Fibroblast of lung (primary cell): ENCODE measurements around the gene CD86. TPM values are rescaled to one million over a fixed set of nuclear protein-coding genes. Genes with fewer than 3 reads are reported as not detected.

Source experiments
- DNase-seq, 2 donors: peaks; one replicate each; pipeline versions ENCODE4 v3.0.0 to v3.0.0-alpha.2; 2010; ENCODE audit warnings: low read depth in 2 of 2
- H2AFZ ChIP-seq: 2 replicates; pipeline ENCODE4 v1.5.1; 2012; ENCODE audit warnings: low read length, control low read depth, inconsistent platforms
- H3K27ac ChIP-seq: 2 replicates; pipeline ENCODE4 v1.5.1; 2011; ENCODE audit warnings: low read length, control low read depth; ENCODE audit not compliant: insufficient read depth
- H3K27me3 ChIP-seq: 2 replicates; pipeline ENCODE4 v1.5.1; 2011; ENCODE audit warnings: mild to moderate bottlenecking, low read length; ENCODE audit not compliant: control insufficient read depth, insufficient read depth
- H3K36me3 ChIP-seq: 2 replicates; pipeline ENCODE4 v1.5.1; 2011; ENCODE audit warnings: low read length; ENCODE audit not compliant: control insufficient read depth, insufficient read depth
- H3K4me1 ChIP-seq: 2 replicates; pipeline ENCODE4 v1.5.1; 2011; ENCODE audit warnings: low read length; ENCODE audit not compliant: control insufficient read depth, insufficient read depth; ENCODE audit errors: extremely low read depth
- H3K4me2 ChIP-seq: 2 replicates; pipeline ENCODE4 v1.5.1; 2011; ENCODE audit warnings: low read length, control low read depth; ENCODE audit not compliant: insufficient read depth; ENCODE audit errors: extremely low read depth
- H3K4me3 ChIP-seq, 4 experiments: fragments of 200-600 bp in 1 of 4; sonication (generic) in 1 of 4; replicated peaks in 1 of 4; 2 replicates each; pipeline ENCODE4 v1.5.1; 2011 to 2016; ENCODE audit warnings: low read length in 4 of 4, low read depth in 3 of 4, mild to moderate bottlenecking in 3 of 4, control low read depth in 2 of 4, inconsistent platforms in 1 of 4, mixed read lengths in 1 of 4; ENCODE audit not compliant: insufficient read depth in 1 of 4; ENCODE audit errors: control extremely low read depth in 1 of 4
- H3K79me2 ChIP-seq: 2 replicates; pipeline ENCODE4 v1.5.1; 2012; ENCODE audit warnings: mild to moderate bottlenecking, low read length, inconsistent platforms; ENCODE audit not compliant: control insufficient read depth, insufficient read depth
- H3K9ac ChIP-seq: 2 replicates; pipeline ENCODE4 v1.5.1; 2011; ENCODE audit warnings: mild to moderate bottlenecking, low read length, control low read depth; ENCODE audit not compliant: insufficient read depth
- H3K9me3 ChIP-seq: 2 replicates; pipeline ENCODE4 v1.5.1; 2012; ENCODE audit warnings: low read depth, low read length; ENCODE audit not compliant: control insufficient read depth, insufficient read depth
- H4K20me1 ChIP-seq: 2 replicates; pipeline ENCODE4 v1.5.1; 2011; ENCODE audit warnings: low read length; ENCODE audit not compliant: control insufficient read depth, insufficient read depth; ENCODE audit errors: extremely low read depth
- CTCF ChIP-seq, 2 donors: IDR thresholded peaks in 1 of 2; conservative IDR thresholded peaks in 1 of 2; 1 replicate in 1 of 2; 2 replicates in 1 of 2; pipeline ENCODE4 v1.5.1; 2011 to 2012; ENCODE audit warnings: low read length in 2 of 2, control low read depth in 1 of 2, inconsistent platforms in 1 of 2, low read depth in 1 of 2, mild to moderate bottlenecking in 1 of 2
- EZH2 ChIP-seq: IDR thresholded peaks from 2 replicates; pipeline ENCODE4 v1.5.1; 2012; ENCODE audit warnings: low read length, control low read depth, mild to moderate bottlenecking; ENCODE audit errors: missing control alignments
- polyA plus RNA-seq, 2 donors: library from polyadenylated mRNA; depleted of rRNA in 1 of 2; stranded (reverse) in 1 of 2; unstranded in 1 of 2; fragments of >200 nt; gene quantifications; 2 replicates each; pipeline ENCODE4 v1.2.1, GENCODE V29; 2011 to 2012; ENCODE audit warnings: missing spikeins in 1 of 2
- total RNA-seq: library from RNA; depleted of rRNA; stranded (reverse); fragments of >200 nt; gene quantifications from 2 replicates; pipeline ENCODE4 v1.2.1, GENCODE V29; 2014

CD86 gene
- total and polyA plus RNA-seq, 2 donors (not counting 1 experiment from before 2014, with no cell fraction given) = not detected

- Histone ChIP-seq H3K9me3 (no peaks in the 10 kb centered on the region), H3K36me3 (no peaks in the 10 kb centered on the region), H3K4me2 (no peak overlapping the region), H3K4me3 (no peak overlapping the region), H3K27me3 (no peaks in the 10 kb centered on the region), H3K79me2 (no peaks in the 10 kb centered on the region), H3K9ac (no peak overlapping the region), H3K27ac (no peak overlapping the region), H3K4me1 (no peaks in the 10 kb centered on the region), H2AFZ (no peak overlapping the region), H4K20me1 (no peaks in the 10 kb centered on the region)
- TF ChIP-seq CTCF (conservative IDR thresholded peaks at IDR 0.05 in 1 of 2, IDR thresholded peaks at IDR 0.05 in 1 of 2; ENCODE audit: low read depth in 1 of 2, low read length in 2 of 2) (no peak), EZH2 (no peak)
- DNase-seq = no peak
These were observed 5.0 kb downstream of the CD86 start for GRCh38 chr3:122060040-122060698.

GRCh38 chr3:122063908-122064307 is 8.7 kb downstream of the CD86 start:
- Histone ChIP-seq H3K27me3 (no peaks in the 10 kb centered on the region), H3K79me2 (no peaks in the 10 kb centered on the region), H3K27ac (no peak overlapping the region), H3K4me1 (no peaks in the 10 kb centered on the region), H2AFZ (no peak overlapping the region), H4K20me1 (no peaks in the 10 kb centered on the region), H3K36me3 (no peaks in the 10 kb centered on the region), H3K4me3 (no peak overlapping the region), H3K9me3 (no peaks in the 10 kb centered on the region), H3K4me2 (no peak overlapping the region), H3K9ac (no peak overlapping the region)
- DNase-seq = no peak
- TF ChIP-seq CTCF (conservative IDR thresholded peaks at IDR 0.05 in 1 of 2, IDR thresholded peaks at IDR 0.05 in 1 of 2; ENCODE audit: low read depth in 1 of 2, low read length in 2 of 2) (no peak), EZH2 (no peak)

- Histone ChIP-seq H4K20me1 (no peaks in the 10 kb centered on the region), H2AFZ (no peak overlapping the region), H3K79me2 (no peaks in the 10 kb centered on the region), H3K4me1 (no peaks in the 10 kb centered on the region), H3K27me3 (no peaks in the 10 kb centered on the region), H3K9me3 (no peaks in the 10 kb centered on the region), H3K4me2 (no peak overlapping the region), H3K9ac (no peak overlapping the region), H3K4me3 (no peak overlapping the region), H3K36me3 (no peaks in the 10 kb centered on the region), H3K27ac (no peak overlapping the region)
- TF ChIP-seq EZH2 (no peak), CTCF (conservative IDR thresholded peaks at IDR 0.05 in 1 of 2, IDR thresholded peaks at IDR 0.05 in 1 of 2; ENCODE audit: low read depth in 1 of 2, low read length in 2 of 2) (no peak)
- no peak for DNase-seq
These were observed 9.2 kb downstream of the CD86 start for GRCh38 chr3:122064326-122064725.
